ENCODE results near the gene ROM1.

DNA sequence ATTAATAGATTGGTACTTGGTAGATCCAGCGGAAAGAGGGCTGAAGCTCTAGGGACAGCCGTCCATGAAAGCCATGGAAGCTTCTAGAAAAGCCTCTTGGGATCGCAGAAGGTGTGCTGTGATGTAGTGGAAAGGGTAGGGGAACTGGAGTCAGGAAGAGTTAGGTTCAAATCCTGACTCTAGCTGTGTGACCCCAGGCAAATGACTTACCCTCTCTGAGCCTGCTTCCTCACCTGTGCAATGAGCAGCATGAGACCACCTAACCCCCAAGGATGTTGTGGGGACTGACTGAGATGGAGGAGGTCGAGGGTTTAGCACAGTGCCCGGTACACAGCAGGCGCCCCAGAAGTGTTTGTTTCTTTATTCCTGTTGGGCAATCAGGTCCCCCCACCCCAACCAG is 2.7 kb upstream of the ROM1 start:
- TF ChIP-seq, protein P1, sequence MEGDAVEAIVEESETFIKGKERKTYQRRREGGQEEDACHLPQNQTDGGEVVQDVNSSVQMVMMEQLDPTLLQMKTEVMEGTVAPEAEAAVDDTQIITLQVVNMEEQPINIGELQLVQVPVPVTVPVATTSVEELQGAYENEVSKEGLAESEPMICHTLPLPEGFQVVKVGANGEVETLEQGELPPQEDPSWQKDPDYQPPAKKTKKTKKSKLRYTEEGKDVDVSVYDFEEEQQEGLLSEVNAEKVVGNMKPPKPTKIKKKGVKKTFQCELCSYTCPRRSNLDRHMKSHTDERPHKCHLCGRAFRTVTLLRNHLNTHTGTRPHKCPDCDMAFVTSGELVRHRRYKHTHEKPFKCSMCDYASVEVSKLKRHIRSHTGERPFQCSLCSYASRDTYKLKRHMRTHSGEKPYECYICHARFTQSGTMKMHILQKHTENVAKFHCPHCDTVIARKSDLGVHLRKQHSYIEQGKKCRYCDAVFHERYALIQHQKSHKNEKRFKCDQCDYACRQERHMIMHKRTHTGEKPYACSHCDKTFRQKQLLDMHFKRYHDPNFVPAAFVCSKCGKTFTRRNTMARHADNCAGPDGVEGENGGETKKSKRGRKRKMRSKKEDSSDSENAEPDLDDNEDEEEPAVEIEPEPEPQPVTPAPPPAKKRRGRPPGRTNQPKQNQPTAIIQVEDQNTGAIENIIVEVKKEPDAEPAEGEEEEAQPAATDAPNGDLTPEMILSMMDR (IDR thresholded peaks at IDR 0.05; ENCODE audit: poor library complexity), result no peak
- TF ChIP-seq EZH2phosphoT487 (IDR thresholded peaks at IDR 0.05; ENCODE audit: low read depth, severe bottlenecking, unreplicated experiment) (no peak), EZH2 (IDR thresholded peaks at IDR 0.05; ENCODE audit: borderline replicate concordance) (no peak)

All from hepatocyte (in vitro differentiated cells).